Neural cell (in vitro differentiated cells): Measurements from ENCODE around the gene WDR70. TPM values are rescaled to one million over a fixed set of nuclear protein-coding genes. Genes with fewer than 3 reads are reported as not detected.

Source experiments
- H2AFZ ChIP-seq: fragments of 200-600, 300-800 bp; sonication (generic), shearing (Covaris generic); 2 replicates; pipeline ENCODE4 v1.6.0; 2014; ENCODE audit warnings: low read depth, mild to moderate bottlenecking, antibody characterized with exemption, low read length, moderate library complexity
- H3F3A ChIP-seq: fragments of 200-600 bp; shearing (Covaris generic); 2 replicates; pipeline ENCODE4 v1.6.1; 2016; ENCODE audit warnings: mild to moderate bottlenecking, moderate library complexity, mixed read lengths, antibody characterized with exemption, low read length; ENCODE audit not compliant: insufficient read depth, poor library complexity, severe bottlenecking
- H3K27ac ChIP-seq: fragments of 200-600, 300-800 bp; sonication (generic), shearing (Covaris generic); 2 replicates; pipeline ENCODE4 v1.5.1; 2014; ENCODE audit warnings: mild to moderate bottlenecking, low read length, moderate library complexity
- H3K27me3 ChIP-seq: fragments of 300-800, 200-600 bp; sonication (generic), shearing (Covaris generic); 2 replicates; pipeline ENCODE4 v1.6.0; 2014; ENCODE audit warnings: mild to moderate bottlenecking, low read depth, low read length, moderate library complexity; ENCODE audit not compliant: insufficient read depth
- H3K36me3 ChIP-seq: fragments of 300-800, 200-600 bp; sonication (generic), shearing (Covaris generic); 2 replicates; pipeline ENCODE4 v1.5.1; 2014; ENCODE audit warnings: mild to moderate bottlenecking, antibody characterized with exemption, low read length, moderate library complexity; ENCODE audit not compliant: insufficient read depth
- H3K4me2 ChIP-seq: fragments of 300-800, 200-600 bp; sonication (generic), shearing (Covaris generic); 2 replicates; pipeline ENCODE4 v1.6.0; 2014; ENCODE audit warnings: mild to moderate bottlenecking, low read length
- H3K4me3 ChIP-seq: fragments of 300-800, 200-600 bp; sonication (generic), shearing (Covaris generic); 2 replicates; pipeline ENCODE4 v1.5.1; 2014; ENCODE audit warnings: mild to moderate bottlenecking, low read length, moderate library complexity
- H3K79me2 ChIP-seq: fragments of 200-600 bp; shearing (Covaris generic); replicated peaks from 2 replicates; pipeline ENCODE4 v1.6.0; 2014; ENCODE audit warnings: mild to moderate bottlenecking, low read length, moderate library complexity; ENCODE audit not compliant: insufficient read depth
- H3K9ac ChIP-seq: fragments of 300-800, 200-600 bp; sonication (generic), shearing (Covaris generic); 2 replicates; pipeline ENCODE4 v1.6.1; 2016; ENCODE audit warnings: mild to moderate bottlenecking, low read length, mixed read lengths
- H3K9me2 ChIP-seq: fragments of 200-600 bp; shearing (Covaris generic); 2 replicates; pipeline ENCODE4 v1.6.1; 2016; ENCODE audit warnings: mild to moderate bottlenecking, low read length, mixed read lengths; ENCODE audit not compliant: insufficient read depth
- H3K9me3 ChIP-seq: fragments of 200-600, 300-800 bp; sonication (generic), shearing (Covaris generic); 2 replicates; pipeline ENCODE4 v1.6.1; 2016; ENCODE audit warnings: mild to moderate bottlenecking, mixed run types, low read length, moderate library complexity, mixed read lengths
- H4K20me1 ChIP-seq: fragments of 200-600 bp; shearing (Covaris generic); 2 replicates; pipeline ENCODE4 v1.6.1; 2016; ENCODE audit warnings: mild to moderate bottlenecking, mixed run types; ENCODE audit not compliant: insufficient read depth
- CTCF ChIP-seq: fragments of 450-650 bp; IDR thresholded peaks from 2 replicates; pipeline ENCODE4 v1.5.1; 2014; ENCODE audit warnings: antibody characterized with exemption, mild to moderate bottlenecking, moderate library complexity; ENCODE audit not compliant: poor library complexity, severe bottlenecking
- EP300 ChIP-seq: fragments of 450-650 bp; conservative IDR thresholded peaks from 2 replicates; pipeline ENCODE4 v1.6.1; 2014; ENCODE audit warnings: antibody characterized with exemption, mild to moderate bottlenecking, moderate library complexity; ENCODE audit not compliant: poor library complexity, severe bottlenecking
- EZH2 ChIP-seq: fragments of 200-600, 300-800 bp; shearing (Covaris generic), sonication (generic); IDR thresholded peaks from 2 replicates; pipeline ENCODE4 v1.6.1; 2014; ENCODE audit warnings: antibody characterized with exemption, low read length, borderline replicate concordance, mild to moderate bottlenecking; ENCODE audit not compliant: insufficient read depth, poor library complexity, severe bottlenecking
- MXI1 ChIP-seq: fragments of 450-650 bp; conservative IDR thresholded peaks from 2 replicates; pipeline ENCODE4 v1.6.1; 2014; ENCODE audit warnings: antibody characterized with exemption, mild to moderate bottlenecking; ENCODE audit not compliant: poor library complexity, severe bottlenecking
- POLR2AphosphoS5 ChIP-seq: IDR thresholded peaks from 2 replicates; pipeline ENCODE4 v1.6.1; 2012
- RAD21 ChIP-seq: fragments of 450-650 bp; conservative IDR thresholded peaks from 2 replicates; pipeline ENCODE4 v1.6.1; 2014; ENCODE audit warnings: antibody characterized with exemption, mild to moderate bottlenecking, moderate library complexity
- REST ChIP-seq: IDR thresholded peaks from 2 replicates; pipeline ENCODE4 v1.6.1; 2012; ENCODE audit warnings: borderline replicate concordance
- SMC3 ChIP-seq: fragments of 450-650 bp; conservative IDR thresholded peaks from 2 replicates; pipeline ENCODE4 v1.6.1; 2014; ENCODE audit warnings: antibody characterized with exemption, mild to moderate bottlenecking, moderate library complexity; ENCODE audit not compliant: poor library complexity
- TAF1 ChIP-seq: IDR thresholded peaks from 2 replicates; pipeline ENCODE4 v1.6.1; 2012; ENCODE audit warnings: low read depth
- polyA plus RNA-seq: library from polyadenylated mRNA; depleted of rRNA; stranded (reverse); fragments of >200 nt; gene quantifications from 2 replicates; pipeline ENCODE4 v1.2.3, GENCODE V29; 2014

The WDR70 gene
- polyA plus RNA-seq, 1 donor from 2014 or later = 40.9 TPM

GRCh38 chr5:37717276-37717612 lies 338.1 kb downstream of the WDR70 start:
- Histone ChIP-seq H3K4me2 (no peak overlapping the region), H3K4me3 (no peak overlapping the region), H4K20me1 (no peaks in the 10 kb centered on the region), H3K79me2 (no peaks in the 10 kb centered on the region), H3K27me3 (no peaks in the 10 kb centered on the region), H3K27ac (no peak overlapping the region), H2AFZ (no peak overlapping the region), H3F3A (no peaks in the 10 kb centered on the region), H3K9me2 (no peaks in the 10 kb centered on the region), H3K9me3 (no peaks in the 10 kb centered on the region), H3K36me3 (no peaks in the 10 kb centered on the region), H3K9ac (no peak overlapping the region)
- TF ChIP-seq SMC3 (no peak), EZH2 (no peak), RAD21 (no peak), EP300 (no peak), MXI1 (no peak), TAF1 (no peak), POLR2AphosphoS5 (no peak), REST (no peak), CTCF (no peak)

- H3K4me2 ChIP-seq = no peak overlapping the region
- H3F3A ChIP-seq = no peaks in the 10 kb centered on the region
- no peak for TF ChIP-seq SMC3
- no peak for TF ChIP-seq CTCF
- no peak for TF ChIP-seq EZH2
- TF ChIP-seq RAD21 = no peak
- TF ChIP-seq REST = no peak
- TF ChIP-seq TAF1 = no peak
- TF ChIP-seq POLR2AphosphoS5 = peak; percentile 81
- peak; percentile 75 for TF ChIP-seq MXI1
- TF ChIP-seq EP300 = peak; percentile 58
- no peaks in the 10 kb centered on the region for H3K36me3 ChIP-seq
- no peak overlapping the region for H3K27ac ChIP-seq
- no peaks in the 10 kb centered on the region for H3K9me3 ChIP-seq
- no peak overlapping the region for H3K4me3 ChIP-seq
- no peak overlapping the region for H3K9ac ChIP-seq
- H2AFZ ChIP-seq = no peak overlapping the region
- H3K27me3 ChIP-seq = no peaks in the 10 kb centered on the region
- no peaks in the 10 kb centered on the region for H4K20me1 ChIP-seq
- H3K79me2 ChIP-seq = no peaks in the 10 kb centered on the region
- H3K9me2 ChIP-seq = no peaks in the 10 kb centered on the region
Observed at GRCh38 chr5:37717613-37718431, 338.7 kb downstream of the WDR70 start.
